BE2C (cell line): ENCODE results near the gene GPRC5C.

Source experiments
- DNase-seq: peaks from one replicate; pipeline ENCODE4 v3.0.0-alpha.2; 2020
- H3K27me3 ChIP-seq: fragments of 250-450 bp; sonication (Bioruptor Pico); 2 replicates; pipeline ENCODE4 v1.5.1; 2020; ENCODE audit warnings: mild to moderate bottlenecking
- H3K36me3 ChIP-seq: fragments of 250-450 bp; sonication (Bioruptor Pico); 2 replicates; pipeline ENCODE4 v1.5.1; 2020; ENCODE audit warnings: mild to moderate bottlenecking
- H3K4me1 ChIP-seq: fragments of 250-450 bp; sonication (Bioruptor Pico); 2 replicates; pipeline ENCODE4 v1.5.1; 2020
- H3K4me3 ChIP-seq: 2 replicates; pipeline ENCODE4 v1.5.1; 2011; ENCODE audit warnings: low read depth, low read length
- H3K9me3 ChIP-seq: fragments of 250-450 bp; sonication (Bioruptor Pico); 2 replicates; pipeline ENCODE4 v1.5.1; 2020
- CTCF ChIP-seq: IDR thresholded peaks from 2 replicates; pipeline ENCODE4 v1.5.1; 2012; ENCODE audit warnings: mild to moderate bottlenecking, low read depth, low read length

GPRC5C gene

GRCh38 chr17:74457146-74457819 is 25.4 kb downstream of the GPRC5C start:
- Histone ChIP-seq H3K27me3 (no peaks in the 10 kb centered on the region), H3K4me3 (no peak overlapping the region), H3K36me3 (no peaks in the 10 kb centered on the region), H3K4me1 (peaks cover 30% of the 10 kb centered on the region), H3K9me3 (no peaks in the 10 kb centered on the region)
- peak; percentile 82 for DNase-seq
- TF ChIP-seq CTCF, result peak; percentile 95

GRCh38 chr17:74457820-74458166 is 25.9 kb downstream of the GPRC5C start:
- no peak overlapping the region for H3K4me3 ChIP-seq
- no peak for DNase-seq
- H3K9me3 ChIP-seq, result no peaks in the 10 kb centered on the region
- H3K4me1 ChIP-seq, result peaks cover 27% of the 10 kb centered on the region
- no peaks in the 10 kb centered on the region for H3K27me3 ChIP-seq
- TF ChIP-seq CTCF, result no peak
- no peaks in the 10 kb centered on the region for H3K36me3 ChIP-seq

GRCh38 chr17:74458835-74459234 is 26.9 kb downstream of the GPRC5C start:
- H3K27me3 ChIP-seq, result no peaks in the 10 kb centered on the region
- TF ChIP-seq CTCF, result no peak
- H3K4me3 ChIP-seq, result no peak overlapping the region
- no peaks in the 10 kb centered on the region for H3K9me3 ChIP-seq
- DNase-seq, result no peak
- peaks cover 19% of the 10 kb centered on the region for H3K4me1 ChIP-seq
- H3K36me3 ChIP-seq, result no peaks in the 10 kb centered on the region

- no peak for DNase-seq
- TF ChIP-seq CTCF, result no peak
- H3K27me3 ChIP-seq, result no peaks in the 10 kb centered on the region
- H3K4me3 ChIP-seq, result no peak overlapping the region
- no peaks in the 10 kb centered on the region for H3K36me3 ChIP-seq
- H3K9me3 ChIP-seq, result no peaks in the 10 kb centered on the region
- peaks cover 16% of the 10 kb centered on the region for H3K4me1 ChIP-seq
Measured at GRCh38 chr17:74459622-74460021, 27.7 kb downstream of the GPRC5C start.

- no peak for DNase-seq
- Histone ChIP-seq H3K36me3 (no peaks in the 10 kb centered on the region), H3K4me1 (peaks cover 11% of the 10 kb centered on the region), H3K4me3 (no peak overlapping the region), H3K9me3 (no peaks in the 10 kb centered on the region), H3K27me3 (no peaks in the 10 kb centered on the region)
- TF ChIP-seq CTCF, result no peak
Measured at GRCh38 chr17:74460241-74460640, 28.4 kb downstream of the GPRC5C start.

- H3K4me1 ChIP-seq, result peaks cover 6% of the 10 kb centered on the region
Measured at GRCh38 chr17:74460996-74461395, 29.1 kb downstream of the GPRC5C start.

More at GRCh38 chr17:74460996-74461395, 29.1 kb downstream of the GPRC5C start:
- no peak for TF ChIP-seq CTCF
- Histone ChIP-seq H3K36me3 (no peaks in the 10 kb centered on the region), H3K27me3 (no peaks in the 10 kb centered on the region), H3K4me3 (no peak overlapping the region), H3K9me3 (no peaks in the 10 kb centered on the region)
- DNase-seq, result no peak
